Sigmoid colon (tissue), 4 donors: ENCODE results near the gene FGFR4.

Experiments used
- POLR2A ChIP-seq, 2 donors: fragments of 450-650 bp; IDR thresholded peaks; one replicate each; pipeline ENCODE4 v1.6.1; 2016; ENCODE audit warnings: antibody characterized with exemption in 2 of 2, mild to moderate bottlenecking in 2 of 2, moderate library complexity in 2 of 2
- POLR2AphosphoS5 ChIP-seq, 4 donors: sonication (generic); formaldehyde crosslinking; IDR thresholded peaks; one replicate each; pipeline ENCODE4 v1.6.1; 2017; ENCODE audit warnings: antibody characterized with exemption in 4 of 4

DNA sequence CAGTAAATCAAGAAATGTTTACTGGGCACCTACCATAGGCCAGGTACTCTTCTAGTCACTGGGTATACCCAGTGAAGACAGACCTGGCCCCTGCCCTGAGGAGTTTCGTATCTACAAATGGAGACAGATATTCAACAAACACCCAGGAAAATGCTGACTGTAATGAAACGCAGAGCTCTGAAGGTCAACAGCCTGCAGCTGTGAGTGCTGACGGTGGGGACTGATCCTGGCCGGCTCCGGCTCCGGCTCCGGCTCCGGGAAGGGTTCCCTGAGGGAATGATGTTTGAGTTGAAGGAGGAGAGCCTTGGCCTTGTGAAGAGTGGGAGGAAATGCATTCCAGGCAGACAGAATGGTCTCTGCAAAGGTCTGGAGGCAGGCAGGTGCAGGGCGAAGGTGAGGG is 23.1 kb downstream of the FGFR4 start:
- no peak for TF ChIP-seq POLR2AphosphoS5 (IDR thresholded peaks at IDR 0.05)
- TF ChIP-seq POLR2A (IDR thresholded peaks at IDR 0.05), result no peak
